HepG2 (cell line): Measurements from ENCODE around the gene CHST13. TPM values are rescaled to one million over a fixed set of nuclear protein-coding genes. Genes with fewer than 3 reads are reported as not detected.
A peak's percentile ranks its signal among the peaks of the same experiment; 100 is the strongest.

Source experiments
- FOXO1 ChIP-seq: sonication (generic); formaldehyde crosslinking; IDR thresholded peaks from 2 replicates; pipeline ENCODE4 v1.4.0; 2020; ENCODE audit warnings: missing genetic modification reagents
- HOXA3 ChIP-seq: sonication (generic); formaldehyde crosslinking; IDR thresholded peaks from 2 replicates; pipeline ENCODE4 v1.5.0; 2020; ENCODE audit warnings: missing genetic modification reagents
- MTF1 ChIP-seq: sonication (generic); formaldehyde crosslinking; IDR thresholded peaks from 2 replicates; pipeline ENCODE4 v1.5.0; 2020; ENCODE audit warnings: missing genetic modification reagents
- MYNN ChIP-seq: sonication (generic); formaldehyde crosslinking; IDR thresholded peaks from 2 replicates; pipeline ENCODE4 v1.4.0; 2020; ENCODE audit warnings: mild to moderate bottlenecking, low read depth, missing genetic modification reagents
- NFE2L2 ChIP-seq: fragments of 150-350 bp; IDR thresholded peaks from 2 replicates; pipeline ENCODE4 v1.6.1; 2014; ENCODE audit warnings: low read length
- REL ChIP-seq: sonication (generic); formaldehyde crosslinking; conservative IDR thresholded peaks from 2 replicates; pipeline ENCODE4 v1.8.0; 2022; ENCODE audit warnings: mild to moderate bottlenecking, missing genetic modification reagents, moderate library complexity
- REPIN1 ChIP-seq: sonication (generic); formaldehyde crosslinking; IDR thresholded peaks from 2 replicates; pipeline ENCODE4 v1.8.0; 2022; ENCODE audit warnings: missing genetic modification reagents, low read depth, mild to moderate bottlenecking, borderline replicate concordance
- SNRNP70 ChIP-seq: fragments of 200-400 bp; formaldehyde crosslinking; IDR thresholded peaks from 2 replicates; pipeline ENCODE4 v1.6.1; 2017; ENCODE audit warnings: mild to moderate bottlenecking, low read depth, low read length, moderate library complexity
- TCF7L2 ChIP-seq: IDR thresholded peaks from 2 replicates; pipeline ENCODE4 v1.6.1; 2011; ENCODE audit warnings: mild to moderate bottlenecking, low read depth, low read length, moderate library complexity
- ZFP41 ChIP-seq: sonication (generic); formaldehyde crosslinking; IDR thresholded peaks from 2 replicates; pipeline ENCODE4 v1.4.0; 2020; ENCODE audit warnings: mild to moderate bottlenecking, missing genetic modification reagents, borderline replicate concordance
- ZNF430 ChIP-seq: sonication (generic); formaldehyde crosslinking; IDR thresholded peaks from 2 replicates; pipeline ENCODE4 v1.9.0; 2021; ENCODE audit warnings: mild to moderate bottlenecking, missing genetic modification reagents
- ZNF772 ChIP-seq: sonication (generic); formaldehyde crosslinking; IDR thresholded peaks from 2 replicates; pipeline ENCODE4 v1.5.0; 2020; ENCODE audit warnings: mild to moderate bottlenecking, missing genetic modification reagents
- ZZZ3 ChIP-seq: sonication (generic); formaldehyde crosslinking; IDR thresholded peaks from 2 replicates; pipeline ENCODE4 v1.4.0; 2020; ENCODE audit warnings: missing genetic modification reagents, mild to moderate bottlenecking, borderline replicate concordance
- polyA plus RNA-seq, 8 experiments: library from polyadenylated mRNA; depleted of rRNA in 3 of 8; stranded (reverse) in 7 of 8; unstranded in 1 of 8; fragments of >200 nt; fragmentation: Illumina TruSeq in 4 of 8; extraction: Trizol in 4 of 8; gene quantifications; 2 replicates each; pipeline versions ENCODE4 v1.2.1 to v1.2.3, GENCODE V29; 2011 to 2016; ENCODE audit warnings: low read depth in 4 of 8, missing spikeins in 1 of 8, mixed read lengths in 1 of 8; ENCODE audit not compliant: insufficient read depth in 1 of 8
- total RNA-seq, 5 experiments: library from RNA; depleted of rRNA; stranded (reverse); fragments of >200 nt; fragmentation: Illumina TruSeq; extraction: Trizol; gene quantifications; 2 replicates each; pipeline ENCODE4 v1.2.3, GENCODE V29; 2016; ENCODE audit warnings: low read depth in 1 of 5
- TF ChIP-seq, protein P1 (sequence below): sonication (generic); formaldehyde crosslinking; IDR thresholded peaks from 2 replicates; pipeline ENCODE4 v1.8.0; 2022; ENCODE audit warnings: low read depth, missing genetic modification reagents
- TF ChIP-seq, protein P2 (sequence below): IDR thresholded peaks from 2 replicates; pipeline ENCODE4 v1.6.1; 2016; ENCODE audit warnings: missing genetic modification reagents, missing compliant biosample characterization
- TF ChIP-seq, protein P3 (sequence below): sonication (generic); formaldehyde crosslinking; IDR thresholded peaks from 2 replicates; pipeline ENCODE4 v1.4.0; 2020; ENCODE audit warnings: missing genetic modification reagents
- TF ChIP-seq, protein P4 (sequence below): sonication (generic); formaldehyde crosslinking; IDR thresholded peaks from 2 replicates; pipeline ENCODE4 v1.4.0; 2020; ENCODE audit warnings: missing genetic modification reagents, mild to moderate bottlenecking, borderline replicate concordance
- TF ChIP-seq, protein P5 (sequence below): sonication (generic); formaldehyde crosslinking; IDR thresholded peaks from 2 replicates; pipeline ENCODE4 v1.8.0; 2022; ENCODE audit warnings: mild to moderate bottlenecking, missing genetic modification reagents
- TF ChIP-seq, protein P6 (sequence below): sonication (generic); formaldehyde crosslinking; IDR thresholded peaks from 2 replicates; pipeline ENCODE4 v1.4.0; 2020; ENCODE audit warnings: missing genetic modification reagents

The CHST13 gene
- total and polyA plus RNA-seq, 2 of the 13 experiments (the other 11 are each of a cell fraction or from before 2014, with no cell fraction given): 32.0 to 43.1 TPM

DNA sequence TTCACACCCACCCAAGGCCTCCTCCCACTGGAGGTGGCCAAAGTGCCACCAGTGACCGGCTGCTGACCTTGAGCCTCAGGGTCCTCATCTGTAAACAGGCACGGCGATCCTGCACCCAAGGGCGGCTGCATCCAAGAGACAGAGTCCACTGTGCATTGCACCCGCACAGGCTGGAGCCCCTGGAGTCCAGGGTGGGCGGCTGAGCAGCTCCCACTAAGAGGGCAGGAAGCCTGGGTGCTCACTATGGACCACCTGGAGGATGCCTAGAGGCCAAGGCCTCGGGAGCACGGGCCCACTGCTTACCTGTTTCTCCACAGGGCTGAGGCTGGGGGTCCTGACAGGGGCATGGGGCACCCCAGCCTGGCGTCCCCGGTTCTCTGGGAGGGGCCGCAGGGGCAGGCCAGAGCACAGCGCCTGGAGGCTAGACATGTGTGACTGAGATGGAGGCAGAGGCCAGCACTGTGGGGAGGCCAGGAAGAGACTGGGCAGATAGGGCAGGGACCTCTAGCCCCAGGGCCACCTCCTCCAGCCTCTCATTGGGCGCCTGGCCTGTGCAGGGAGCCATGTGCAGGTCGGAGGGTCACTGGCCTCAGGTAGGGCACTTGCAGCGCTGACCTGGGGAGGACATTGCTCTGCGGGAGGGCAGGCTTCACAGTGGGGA lies 6.5 kb upstream of the CHST13 start, which contains the start of gene UROC1 (continued):
- TF ChIP-seq, protein P1, sequence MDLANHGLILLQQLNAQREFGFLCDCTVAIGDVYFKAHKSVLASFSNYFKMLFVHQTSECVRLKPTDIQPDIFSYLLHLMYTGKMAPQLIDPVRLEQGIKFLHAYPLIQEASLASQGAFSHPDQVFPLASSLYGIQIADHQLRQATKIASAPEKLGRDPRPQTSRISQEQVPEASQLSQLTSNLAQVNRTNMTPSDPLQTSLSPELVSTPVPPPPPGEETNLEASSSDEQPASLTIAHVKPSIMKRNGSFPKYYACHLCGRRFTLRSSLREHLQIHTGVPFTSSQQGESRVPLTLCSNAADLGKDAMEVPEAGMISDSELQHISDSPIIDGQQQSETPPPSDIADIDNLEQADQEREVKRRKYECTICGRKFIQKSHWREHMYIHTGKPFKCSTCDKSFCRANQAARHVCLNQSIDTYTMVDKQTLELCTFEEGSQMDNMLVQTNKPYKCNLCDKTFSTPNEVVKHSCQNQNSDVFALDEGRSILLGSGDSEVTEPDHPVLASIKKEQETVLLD: no peak
- TF ChIP-seq MTF1: no peak
- peak; percentile 64; the same call in 1 of the 2 replicates for TF ChIP-seq HOXA3 (CRISPR knock-in tag)
- no peak for TF ChIP-seq ZFP41 (CRISPR knock-in tag)
- no peak for TF ChIP-seq MYNN (CRISPR knock-in tag)
- TF ChIP-seq NFE2L2: no peak
- TF ChIP-seq, protein P2, sequence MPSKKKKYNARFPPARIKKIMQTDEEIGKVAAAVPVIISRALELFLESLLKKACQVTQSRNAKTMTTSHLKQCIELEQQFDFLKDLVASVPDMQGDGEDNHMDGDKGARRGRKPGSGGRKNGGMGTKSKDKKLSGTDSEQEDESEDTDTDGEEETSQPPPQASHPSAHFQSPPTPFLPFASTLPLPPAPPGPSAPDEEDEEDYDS (CRISPR knock-in tag): peak; percentile 41; the same call in 1 of the 2 replicates
- no peak for TF ChIP-seq ZNF430
- TF ChIP-seq, protein P3, sequence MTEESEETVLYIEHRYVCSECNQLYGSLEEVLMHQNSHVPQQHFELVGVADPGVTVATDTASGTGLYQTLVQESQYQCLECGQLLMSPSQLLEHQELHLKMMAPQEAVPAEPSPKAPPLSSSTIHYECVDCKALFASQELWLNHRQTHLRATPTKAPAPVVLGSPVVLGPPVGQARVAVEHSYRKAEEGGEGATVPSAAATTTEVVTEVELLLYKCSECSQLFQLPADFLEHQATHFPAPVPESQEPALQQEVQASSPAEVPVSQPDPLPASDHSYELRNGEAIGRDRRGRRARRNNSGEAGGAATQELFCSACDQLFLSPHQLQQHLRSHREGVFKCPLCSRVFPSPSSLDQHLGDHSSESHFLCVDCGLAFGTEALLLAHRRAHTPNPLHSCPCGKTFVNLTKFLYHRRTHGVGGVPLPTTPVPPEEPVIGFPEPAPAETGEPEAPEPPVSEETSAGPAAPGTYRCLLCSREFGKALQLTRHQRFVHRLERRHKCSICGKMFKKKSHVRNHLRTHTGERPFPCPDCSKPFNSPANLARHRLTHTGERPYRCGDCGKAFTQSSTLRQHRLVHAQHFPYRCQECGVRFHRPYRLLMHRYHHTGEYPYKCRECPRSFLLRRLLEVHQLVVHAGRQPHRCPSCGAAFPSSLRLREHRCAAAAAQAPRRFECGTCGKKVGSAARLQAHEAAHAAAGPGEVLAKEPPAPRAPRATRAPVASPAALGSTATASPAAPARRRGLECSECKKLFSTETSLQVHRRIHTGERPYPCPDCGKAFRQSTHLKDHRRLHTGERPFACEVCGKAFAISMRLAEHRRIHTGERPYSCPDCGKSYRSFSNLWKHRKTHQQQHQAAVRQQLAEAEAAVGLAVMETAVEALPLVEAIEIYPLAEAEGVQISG (CRISPR knock-in tag): no peak; the same call in 1 of the 2 replicates
- TF ChIP-seq REPIN1 (CRISPR knock-in tag): 0 out of 2 replicates have a peak, but pooled peaks have one; percentile 45
- peak; percentile 87 for TF ChIP-seq FOXO1 (CRISPR knock-in tag)
- no peak for TF ChIP-seq SNRNP70
- TF ChIP-seq, protein P4, sequence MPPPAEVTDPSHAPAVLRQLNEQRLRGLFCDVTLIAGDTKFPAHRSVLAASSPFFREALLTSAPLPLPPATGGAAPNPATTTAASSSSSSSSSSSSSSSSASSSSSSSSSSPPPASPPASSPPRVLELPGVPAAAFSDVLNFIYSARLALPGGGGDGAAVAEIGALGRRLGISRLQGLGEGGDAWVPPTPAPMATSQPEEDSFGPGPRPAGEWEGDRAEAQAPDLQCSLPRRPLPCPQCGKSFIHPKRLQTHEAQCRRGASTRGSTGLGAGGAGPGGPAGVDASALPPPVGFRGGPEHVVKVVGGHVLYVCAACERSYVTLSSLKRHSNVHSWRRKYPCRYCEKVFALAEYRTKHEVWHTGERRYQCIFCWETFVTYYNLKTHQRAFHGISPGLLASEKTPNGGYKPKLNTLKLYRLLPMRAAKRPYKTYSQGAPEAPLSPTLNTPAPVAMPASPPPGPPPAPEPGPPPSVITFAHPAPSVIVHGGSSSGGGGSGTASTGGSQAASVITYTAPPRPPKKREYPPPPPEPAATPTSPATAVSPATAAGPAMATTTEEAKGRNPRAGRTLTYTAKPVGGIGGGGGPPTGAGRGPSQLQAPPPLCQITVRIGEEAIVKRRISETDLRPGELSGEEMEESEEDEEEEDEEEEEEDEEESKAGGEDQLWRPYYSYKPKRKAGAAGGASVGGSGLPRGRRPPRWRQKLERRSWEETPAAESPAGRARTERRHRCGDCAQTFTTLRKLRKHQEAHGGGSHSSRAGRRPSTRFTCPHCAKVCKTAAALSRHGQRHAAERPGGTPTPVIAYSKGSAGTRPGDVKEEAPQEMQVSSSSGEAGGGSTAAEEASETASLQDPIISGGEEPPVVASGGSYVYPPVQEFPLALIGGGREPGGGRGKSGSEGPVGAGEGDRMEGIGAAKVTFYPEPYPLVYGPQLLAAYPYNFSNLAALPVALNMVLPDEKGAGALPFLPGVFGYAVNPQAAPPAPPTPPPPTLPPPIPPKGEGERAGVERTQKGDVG: no peak; the same call in 1 of the 2 replicates
- TF ChIP-seq, protein P5, sequence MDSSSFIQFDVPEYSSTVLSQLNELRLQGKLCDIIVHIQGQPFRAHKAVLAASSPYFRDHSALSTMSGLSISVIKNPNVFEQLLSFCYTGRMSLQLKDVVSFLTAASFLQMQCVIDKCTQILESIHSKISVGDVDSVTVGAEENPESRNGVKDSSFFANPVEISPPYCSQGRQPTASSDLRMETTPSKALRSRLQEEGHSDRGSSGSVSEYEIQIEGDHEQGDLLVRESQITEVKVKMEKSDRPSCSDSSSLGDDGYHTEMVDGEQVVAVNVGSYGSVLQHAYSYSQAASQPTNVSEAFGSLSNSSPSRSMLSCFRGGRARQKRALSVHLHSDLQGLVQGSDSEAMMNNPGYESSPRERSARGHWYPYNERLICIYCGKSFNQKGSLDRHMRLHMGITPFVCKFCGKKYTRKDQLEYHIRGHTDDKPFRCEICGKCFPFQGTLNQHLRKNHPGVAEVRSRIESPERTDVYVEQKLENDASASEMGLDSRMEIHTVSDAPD (CRISPR knock-in tag): no peak
- TF ChIP-seq ZZZ3: 0 out of 2 replicates have a peak, but pooled peaks have one; percentile 61
- no peak for TF ChIP-seq ZNF772 (CRISPR knock-in tag)
- no peak for TF ChIP-seq TCF7L2
- TF ChIP-seq REL (CRISPR knock-in tag): no peak
- TF ChIP-seq, protein P6, sequence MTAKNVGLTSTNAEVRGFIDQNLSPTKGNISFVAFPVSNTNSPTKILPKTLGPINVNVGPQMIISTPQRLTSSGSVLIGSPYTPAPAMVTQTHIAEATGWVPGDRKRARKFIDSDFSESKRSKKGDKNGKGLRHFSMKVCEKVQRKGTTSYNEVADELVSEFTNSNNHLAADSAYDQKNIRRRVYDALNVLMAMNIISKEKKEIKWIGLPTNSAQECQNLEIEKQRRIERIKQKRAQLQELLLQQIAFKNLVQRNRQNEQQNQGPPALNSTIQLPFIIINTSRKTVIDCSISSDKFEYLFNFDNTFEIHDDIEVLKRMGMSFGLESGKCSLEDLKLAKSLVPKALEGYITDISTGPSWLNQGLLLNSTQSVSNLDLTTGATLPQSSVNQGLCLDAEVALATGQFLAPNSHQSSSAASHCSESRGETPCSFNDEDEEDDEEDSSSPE (CRISPR knock-in tag): no peak
